GM19351 (cell line): ENCODE results near the gene ELMOD2.
"Not testable (repeated sequence)": the region's sequence is repeated elsewhere in the genome, so short reads cannot be mapped to it uniquely, and the experiment has no call there.

Source experiments
- ATAC-seq: cut with Tn5 transposase; IDR thresholded peaks from one replicate; pipeline ENCODE4 v1.9.1; 2021; ENCODE audit warnings: mild to moderate bottlenecking, moderate library complexity; ENCODE audit not compliant: unreplicated experiment

ELMOD2 gene

GRCh38 chr4:140523857-140524742 lies at the start of gene ELMOD2:
TSS of gene ELMOD2 (plus strand) at chr4:140524168. CDS start at chr4:140525429, 1,261 bp downstream.
- ATAC-seq, result peak; percentile 99

- ATAC-seq, result no peak
Measured at GRCh38 chr4:140483445-140483844, 40.5 kb upstream of the ELMOD2 start.

GRCh38 chr4:140485939-140486338 lies 38.0 kb upstream of the ELMOD2 start:
- ATAC-seq, result no peak

- ATAC-seq, result no peak
Measured at GRCh38 chr4:140497405-140497746, 26.6 kb upstream of the ELMOD2 start.

GRCh38 chr4:140497747-140498636 lies 26.0 kb upstream of the ELMOD2 start, which contains the start of gene MGAT4D:
TSS of gene MGAT4D (minus strand) at chr4:140498293. CDS start at chr4:140498222, 71 bp downstream.
- ATAC-seq, result no peak

GRCh38 chr4:140499391-140499790 lies 24.6 kb upstream of the ELMOD2 start:
- no peak for ATAC-seq

- ATAC-seq, result no peak
Measured at GRCh38 chr4:140504261-140504660, 19.7 kb upstream of the ELMOD2 start.

GRCh38 chr4:140513765-140514164 lies 10.2 kb upstream of the ELMOD2 start:
- ATAC-seq, result not testable (repeated sequence)

- ATAC-seq, result no peak
Measured at GRCh38 chr4:140515423-140515822, 8.5 kb upstream of the ELMOD2 start.

- ATAC-seq, result peak; percentile 12
Measured at GRCh38 chr4:140523370-140523856, 555 bp upstream of the ELMOD2 start.

GRCh38 chr4:140529434-140529833 lies 5.5 kb downstream of the ELMOD2 start:
- no peak for ATAC-seq

- no peak for ATAC-seq
Measured at GRCh38 chr4:140533951-140534480, 10.0 kb downstream of the ELMOD2 start.

GRCh38 chr4:140556372-140557085 lies 32.6 kb downstream of the ELMOD2 start:
- ATAC-seq, result peak; percentile 100

GRCh38 chr4:140557831-140558435 lies 34.0 kb downstream of the ELMOD2 start:
- no peak for ATAC-seq

- no peak for ATAC-seq
Measured at GRCh38 chr4:140559696-140560095, 35.7 kb downstream of the ELMOD2 start.

- ATAC-seq, result no peak
Measured at GRCh38 chr4:140568507-140569306, 44.7 kb downstream of the ELMOD2 start, which contains the start of gene UCP1. TSS of gene UCP1 (minus strand) at chr4:140568961. CDS start at chr4:140568729, 232 bp downstream.

GRCh38 chr4:140569307-140569638 lies 45.3 kb downstream of the ELMOD2 start:
- no peak for ATAC-seq

- ATAC-seq, result no peak
Measured at GRCh38 chr4:140571620-140572019, 47.7 kb downstream of the ELMOD2 start.

- ATAC-seq, result no peak
Measured at GRCh38 chr4:140575489-140575888, 51.5 kb downstream of the ELMOD2 start.
